ENCODE results near the gene WNK2.
"Not testable (repeated sequence)": the region's sequence is repeated elsewhere in the genome, so short reads cannot be mapped to it uniquely, and the experiment has no call there.

Gene WNK2

GRCh38 chr9:93336720-93337119 lies 152.8 kb downstream of the WNK2 start:
- DNase-seq (ENCODE audit: low read depth): no peak

- not testable (repeated sequence) for DNase-seq (ENCODE audit: low read depth)
Observed at GRCh38 chr9:93338196-93338595, 154.3 kb downstream of the WNK2 start.

DNA sequence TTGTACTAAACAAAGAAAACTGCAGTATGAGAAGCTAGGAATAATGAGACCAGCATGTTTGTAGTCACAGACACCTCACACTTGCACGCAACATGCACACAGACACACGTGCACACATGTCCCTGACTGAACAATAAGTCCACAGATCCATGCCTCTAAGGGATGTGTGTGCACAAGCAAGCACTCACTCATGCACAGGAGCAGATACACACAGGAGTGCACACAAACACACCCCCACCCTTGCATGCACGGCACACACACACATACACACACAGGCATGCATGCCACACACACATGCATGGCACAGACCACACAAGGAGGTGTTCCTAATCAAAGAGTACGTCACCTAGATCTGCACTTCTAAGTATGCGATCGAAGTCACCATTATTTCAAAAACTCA lies 156.2 kb downstream of the WNK2 start:
- no peak for DNase-seq (ENCODE audit: low read depth)

DNA sequence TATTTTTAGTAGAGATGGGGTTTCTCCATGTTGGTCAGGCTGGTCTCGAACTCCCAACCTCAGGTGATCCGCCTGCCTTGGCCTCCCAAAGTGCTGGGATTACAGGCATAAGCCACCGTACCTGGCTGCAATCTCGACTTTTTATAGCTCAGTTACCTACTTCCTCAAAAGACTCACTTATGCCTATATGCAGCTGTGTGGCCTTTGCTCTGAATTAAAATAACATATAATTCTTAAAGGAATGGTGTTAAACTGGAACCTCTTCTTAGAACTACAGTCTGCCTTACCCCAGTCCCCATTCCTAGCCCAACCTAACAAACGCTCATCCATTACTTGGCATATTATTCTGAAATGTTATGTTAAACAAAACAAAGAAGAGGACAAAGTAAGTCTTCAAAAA lies 157.9 kb downstream of the WNK2 start:
- DNase-seq (ENCODE audit: low read depth): not testable (repeated sequence)

GRCh38 chr9:93342428-93342827 lies 158.5 kb downstream of the WNK2 start:
- DNase-seq (ENCODE audit: low read depth): not testable (repeated sequence)

GRCh38 chr9:93343663-93344062 lies 159.7 kb downstream of the WNK2 start:
- DNase-seq (ENCODE audit: low read depth): no peak

DNA sequence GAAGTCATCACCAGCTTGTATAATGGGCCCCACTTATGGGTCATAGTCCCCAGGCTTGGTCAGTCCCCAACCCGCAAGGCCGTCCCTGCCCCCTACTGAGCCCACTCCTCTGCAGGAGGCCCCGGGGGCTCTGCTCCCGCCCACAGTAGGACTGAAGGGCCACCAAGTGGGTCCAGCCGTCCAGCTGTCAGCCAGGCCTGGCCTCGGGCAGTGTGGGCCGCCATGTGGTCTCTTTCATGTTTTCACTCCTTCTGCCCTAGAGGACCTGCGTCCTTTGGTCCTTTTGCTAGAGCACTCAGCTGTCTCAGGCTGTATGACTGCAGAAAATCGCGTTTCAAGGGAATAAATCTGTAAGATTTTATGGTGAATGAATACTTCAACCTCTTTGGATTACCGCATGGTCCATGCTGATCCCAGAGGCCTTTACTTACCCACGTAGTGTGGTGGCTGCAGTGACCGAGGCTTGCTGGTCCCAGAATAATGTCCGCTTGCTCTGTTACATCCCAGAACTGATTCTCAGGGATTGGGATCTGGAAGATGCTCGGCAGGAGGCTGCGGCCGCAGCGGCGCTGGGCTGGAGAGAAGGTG lies 161.8 kb downstream of the WNK2 start:
- DNase-seq (ENCODE audit: low read depth): no peak

DNA sequence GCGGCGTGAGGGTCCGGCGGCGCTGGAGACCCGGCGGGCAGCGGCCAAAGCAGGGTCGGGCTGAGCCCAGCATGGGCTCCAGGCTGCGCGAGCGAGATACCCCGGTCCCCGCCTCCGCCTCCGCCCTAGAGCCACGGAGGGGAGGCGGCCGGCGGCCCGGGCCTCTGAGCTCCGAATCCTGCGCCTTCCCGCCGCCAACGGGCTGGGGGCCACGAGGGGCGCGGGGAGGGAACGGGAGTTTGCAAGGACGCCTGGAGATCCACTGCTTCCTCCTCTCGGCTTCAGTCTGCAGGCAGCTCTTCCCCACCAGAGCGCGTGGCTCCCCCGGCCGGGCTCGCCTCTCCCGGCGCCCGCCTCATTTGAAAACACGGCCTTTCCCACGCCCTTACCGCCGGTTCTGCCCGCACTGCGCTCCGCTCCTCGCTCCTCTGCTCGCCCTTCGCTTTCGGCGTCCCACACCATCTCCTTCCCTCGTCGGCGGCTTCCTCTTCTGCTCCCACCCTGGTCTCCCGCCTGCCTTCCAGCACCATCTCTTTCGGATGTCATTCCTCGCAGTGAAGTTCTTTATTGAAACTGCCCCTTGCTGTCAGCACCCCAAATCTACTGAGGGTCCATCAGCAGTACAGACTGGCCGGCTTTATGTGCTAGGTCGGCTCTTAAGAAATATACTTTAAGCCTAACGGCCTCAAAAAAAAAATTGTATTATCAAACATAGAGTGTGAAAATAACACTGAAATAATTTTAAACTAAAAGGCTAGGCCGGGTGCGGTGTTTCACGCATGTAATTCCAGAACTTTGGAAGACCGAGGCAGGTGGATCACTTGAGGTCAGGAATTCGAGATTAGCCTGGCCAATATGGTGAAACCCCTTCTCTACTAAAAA lies 162.5 kb downstream of the WNK2 start:
- DNase-seq (ENCODE audit: low read depth): no peak

DNA sequence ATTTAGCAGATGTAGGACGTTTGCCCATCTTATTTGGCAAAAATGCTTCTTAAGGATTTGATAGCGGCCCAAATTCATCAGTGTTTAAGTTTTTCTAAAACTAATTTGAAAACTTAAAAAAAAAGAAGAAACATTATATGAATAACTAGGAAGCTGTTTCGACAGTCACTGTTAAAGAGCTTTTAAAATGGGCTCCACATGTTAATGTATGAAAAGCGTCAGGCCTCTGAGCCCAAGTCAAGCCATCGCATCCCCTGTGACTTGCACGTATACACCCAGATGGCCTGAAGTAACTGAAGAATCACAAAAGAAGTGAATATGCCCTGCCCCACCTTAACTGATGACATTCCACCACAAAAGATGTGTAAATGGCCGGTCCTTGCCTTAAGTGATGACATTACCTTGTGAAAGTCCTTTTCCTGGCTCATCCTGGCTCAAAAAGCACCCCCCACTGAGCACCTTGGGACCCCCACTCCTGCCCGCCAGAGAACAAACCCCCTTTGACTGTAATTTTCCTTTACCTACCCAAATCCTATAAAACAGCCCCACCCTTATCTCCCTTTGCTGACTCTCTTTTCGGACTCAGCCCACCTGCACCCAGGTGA lies 163.5 kb downstream of the WNK2 start:
- not testable (repeated sequence) for DNase-seq (ENCODE audit: low read depth)

DNA sequence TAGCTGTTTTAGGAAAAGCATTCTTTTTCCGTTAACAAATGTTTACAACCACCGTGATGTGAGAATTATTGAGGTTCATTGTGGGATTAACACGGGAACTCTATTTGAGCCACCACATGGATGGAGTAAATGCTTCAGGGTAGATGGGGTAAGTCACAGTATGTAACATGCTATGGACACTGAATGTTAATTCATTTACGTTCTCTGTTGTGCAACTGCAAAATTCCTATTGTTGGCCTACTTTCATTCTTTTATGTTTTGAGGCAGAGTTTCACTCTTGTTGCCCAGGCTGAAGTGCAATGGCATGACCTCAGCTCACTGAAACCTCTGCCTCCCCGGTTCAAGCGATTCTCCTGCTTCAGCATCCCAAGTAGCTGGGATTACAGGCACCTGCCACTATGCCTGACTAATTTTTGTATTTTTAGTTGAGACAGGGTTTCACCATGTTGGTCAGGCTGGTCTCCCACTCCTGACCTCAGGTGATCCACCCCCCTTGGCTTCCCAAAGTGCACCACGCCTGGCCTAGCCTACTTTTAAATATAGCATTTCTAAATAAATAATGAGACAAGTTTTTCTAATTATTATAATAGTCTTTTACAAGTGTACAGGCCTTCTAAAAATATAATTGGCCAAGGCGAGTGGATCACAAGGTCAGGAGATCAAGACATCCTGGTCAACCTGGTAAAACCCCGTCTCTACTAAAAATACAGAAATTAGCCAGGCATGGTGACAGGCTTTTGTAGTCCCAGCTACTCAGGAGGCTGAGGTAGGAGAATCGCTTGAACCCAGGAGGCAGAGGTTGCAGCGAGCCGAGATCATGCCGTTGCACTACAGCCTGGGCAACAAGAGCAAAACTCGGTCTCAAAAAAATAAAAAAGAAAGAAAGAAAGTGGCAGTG lies 169.7 kb downstream of the WNK2 start:
- not testable (repeated sequence) for DNase-seq (ENCODE audit: low read depth)

- no peak for DNase-seq (ENCODE audit: low read depth)
Observed at GRCh38 chr9:93354451-93354850, 170.5 kb downstream of the WNK2 start.

DNA sequence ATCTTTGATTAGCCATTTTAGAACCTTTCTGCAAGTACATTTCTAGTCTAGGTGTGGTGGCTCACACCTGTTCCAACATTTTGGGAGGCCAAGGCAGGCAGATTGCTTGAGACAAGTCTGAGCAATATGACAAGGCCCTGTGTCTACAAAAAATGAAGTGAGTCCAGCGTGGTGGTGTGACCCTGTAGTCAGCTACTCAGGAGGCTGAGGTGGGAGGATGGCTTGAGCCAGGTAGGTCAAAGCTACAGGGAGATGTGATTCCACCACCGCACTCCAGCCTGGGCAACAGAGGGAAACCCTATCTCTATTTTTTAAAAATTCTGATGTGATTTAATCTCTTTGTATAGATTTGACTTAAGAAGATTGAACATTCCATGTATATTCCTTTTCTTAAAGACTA lies 171.9 kb downstream of the WNK2 start:
- no peak for DNase-seq (ENCODE audit: low read depth)

GRCh38 chr9:93357649-93358048 lies 173.7 kb downstream of the WNK2 start:
- DNase-seq (ENCODE audit: low read depth): no peak

DNA sequence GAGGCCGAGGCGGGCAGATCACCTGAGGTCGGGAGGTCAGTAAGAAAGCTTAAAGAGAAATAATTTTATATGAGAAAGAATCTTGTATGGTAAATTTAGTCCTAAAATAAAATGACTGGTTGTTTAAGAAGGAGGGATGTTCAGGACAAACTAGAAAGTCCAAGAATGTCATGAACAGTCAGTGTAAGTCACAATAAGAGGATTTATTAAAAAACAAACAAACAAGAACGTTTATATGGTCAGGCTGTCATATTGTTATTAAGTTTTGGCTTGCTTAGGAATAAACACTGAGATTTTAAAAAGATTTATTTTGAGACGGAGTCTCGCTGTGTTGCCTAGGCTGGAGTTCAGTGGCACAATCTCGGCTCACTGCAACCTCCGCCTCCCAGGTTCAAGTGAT lies 176.0 kb downstream of the WNK2 start:
- DNase-seq (ENCODE audit: low read depth): not testable (repeated sequence)

- no peak for DNase-seq (ENCODE audit: low read depth)
Observed at GRCh38 chr9:93361995-93362394, 178.1 kb downstream of the WNK2 start.

GRCh38 chr9:93364734-93365426 lies 180.9 kb downstream of the WNK2 start:
- no peak for DNase-seq (ENCODE audit: low read depth)

- no peak for DNase-seq (ENCODE audit: low read depth)
Observed at GRCh38 chr9:93365427-93366118, 181.6 kb downstream of the WNK2 start.

GRCh38 chr9:93366119-93366447 lies 182.1 kb downstream of the WNK2 start:
- DNase-seq (ENCODE audit: low read depth): no peak

GRCh38 chr9:93366486-93366885 lies 182.5 kb downstream of the WNK2 start:
- DNase-seq (ENCODE audit: low read depth): not testable (repeated sequence)

DNA sequence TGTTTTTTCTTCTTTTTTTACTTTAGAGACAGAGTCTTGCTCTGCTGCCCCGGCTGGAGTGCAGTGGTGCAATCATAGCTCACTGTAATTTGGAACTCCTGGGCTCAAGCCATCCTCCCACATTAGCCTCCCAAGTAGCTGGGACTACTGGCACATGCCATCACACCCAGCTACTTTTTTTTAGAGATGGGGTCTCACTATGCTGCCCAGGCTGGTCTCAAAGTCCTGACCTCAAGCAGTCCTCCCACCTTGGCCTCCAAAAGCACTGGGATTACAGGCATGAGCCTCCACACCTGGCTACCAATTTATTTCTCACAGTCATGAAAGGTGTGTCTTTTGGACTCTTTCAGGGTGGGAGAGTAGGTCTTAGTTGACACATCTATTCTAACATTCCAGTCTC lies 184.5 kb downstream of the WNK2 start:
- DNase-seq (ENCODE audit: low read depth): no peak

- DNase-seq (ENCODE audit: low read depth): no peak
Observed at GRCh38 chr9:93369686-93370085, 185.7 kb downstream of the WNK2 start.
